GM19025 (cell line): ENCODE measurements around the gene HACD4.

ENCODE experiments used
- ATAC-seq: cut with Tn5 transposase; IDR thresholded peaks from one replicate; pipeline ENCODE4 v1.9.1; 2021; ENCODE audit warnings: mild to moderate bottlenecking, low read depth, moderate library complexity; ENCODE audit not compliant: unreplicated experiment

HACD4 gene, protein sequence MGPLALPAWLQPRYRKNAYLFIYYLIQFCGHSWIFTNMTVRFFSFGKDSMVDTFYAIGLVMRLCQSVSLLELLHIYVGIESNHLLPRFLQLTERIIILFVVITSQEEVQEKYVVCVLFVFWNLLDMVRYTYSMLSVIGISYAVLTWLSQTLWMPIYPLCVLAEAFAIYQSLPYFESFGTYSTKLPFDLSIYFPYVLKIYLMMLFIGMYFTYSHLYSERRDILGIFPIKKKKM

DNA sequence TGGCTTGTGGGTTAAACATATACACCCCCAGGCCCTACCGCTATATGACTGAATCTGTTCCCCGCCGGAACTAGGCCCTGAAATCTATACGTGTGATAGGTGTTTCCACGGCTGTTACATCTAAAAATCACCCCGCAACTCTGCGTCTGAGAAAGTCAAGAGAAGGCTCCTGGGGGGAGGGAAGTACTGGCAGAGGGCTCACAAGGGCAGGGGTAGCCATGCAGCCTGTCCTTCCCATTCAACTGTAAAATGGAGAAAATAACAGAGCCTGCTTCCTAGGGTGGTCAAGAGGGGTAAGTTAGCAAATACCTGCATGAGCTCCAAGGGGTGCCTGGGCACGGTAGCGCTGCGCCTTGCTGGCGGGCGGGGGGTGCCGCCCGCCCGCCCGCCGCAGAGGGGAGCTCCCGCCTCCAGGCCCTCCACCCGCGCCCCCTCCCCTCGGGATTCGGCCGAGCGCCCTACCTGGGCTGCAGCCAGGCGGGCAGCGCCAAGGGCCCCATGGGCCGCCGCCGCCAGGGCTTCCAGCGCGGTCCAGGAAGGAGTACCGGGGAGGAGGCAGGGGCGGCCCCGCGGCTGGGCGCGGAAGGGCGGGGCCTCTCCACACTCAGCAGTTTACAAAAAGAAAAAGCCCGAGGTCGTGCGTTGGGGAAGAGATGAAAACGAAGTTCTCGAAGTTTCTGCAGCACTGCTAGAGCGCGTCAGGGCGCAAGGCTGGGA is at the start of gene HACD4:
TSS of gene HACD4 (minus strand) at position 550 of the 717 bp plus-strand sequence. CDS start at position 500, 50 bp downstream.
- peak; percentile 74 for ATAC-seq

DNA sequence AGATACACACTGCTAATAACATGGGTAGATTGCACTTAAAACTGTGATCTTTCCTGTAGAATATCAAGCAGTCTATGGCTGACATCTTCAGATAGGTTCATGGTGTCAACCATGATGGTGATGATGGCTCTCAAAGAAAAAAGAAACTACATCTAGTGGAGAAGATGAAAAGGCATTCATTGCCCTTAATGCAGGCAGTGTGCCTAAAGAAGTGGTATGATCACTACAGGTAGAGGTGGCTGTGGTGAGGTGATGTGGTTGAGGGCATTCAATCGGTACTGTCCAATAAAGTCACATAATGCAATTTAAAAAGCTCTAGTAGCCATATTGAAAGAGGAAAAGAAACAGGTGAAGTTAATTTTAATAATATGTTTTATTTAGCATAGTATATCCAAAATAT is 49.4 kb upstream of the HACD4 start:
- no peak for ATAC-seq

GRCh38 chr9:21078702-21079101 is 47.3 kb upstream of the HACD4 start:
- no peak for ATAC-seq

- ATAC-seq: no peak
Observed at GRCh38 chr9:21077781-21078180, 46.3 kb upstream of the HACD4 start, which contains the start of gene IFNB1. IFNB1 (minus strand) TSS chr9:21077942; CDS start chr9:21077869, 73 bp downstream.

DNA sequence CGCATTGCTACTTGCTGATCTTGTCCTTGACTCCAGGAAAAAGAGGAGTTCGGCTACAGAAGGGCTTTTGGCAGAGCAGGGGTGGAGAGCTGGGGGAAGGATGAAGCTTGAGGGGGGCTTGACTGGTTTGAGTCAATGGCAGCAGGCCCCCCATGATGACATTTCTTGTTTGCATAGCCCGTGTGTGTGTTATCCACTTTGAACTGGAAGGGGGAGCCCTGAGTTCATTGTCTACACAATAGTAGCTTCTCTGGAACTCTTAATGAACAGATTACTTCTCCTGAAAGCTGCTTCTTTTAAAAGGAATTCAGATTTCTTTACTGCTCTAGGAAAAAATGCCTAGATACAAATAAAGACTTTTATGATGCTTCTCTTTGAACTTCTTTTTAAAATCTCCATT is 44.0 kb upstream of the HACD4 start:
- no peak for ATAC-seq

- no peak for ATAC-seq
Observed at GRCh38 chr9:21070906-21071305, 39.5 kb upstream of the HACD4 start.

- ATAC-seq: no peak
Observed at GRCh38 chr9:21070171-21070571, 38.7 kb upstream of the HACD4 start.

DNA sequence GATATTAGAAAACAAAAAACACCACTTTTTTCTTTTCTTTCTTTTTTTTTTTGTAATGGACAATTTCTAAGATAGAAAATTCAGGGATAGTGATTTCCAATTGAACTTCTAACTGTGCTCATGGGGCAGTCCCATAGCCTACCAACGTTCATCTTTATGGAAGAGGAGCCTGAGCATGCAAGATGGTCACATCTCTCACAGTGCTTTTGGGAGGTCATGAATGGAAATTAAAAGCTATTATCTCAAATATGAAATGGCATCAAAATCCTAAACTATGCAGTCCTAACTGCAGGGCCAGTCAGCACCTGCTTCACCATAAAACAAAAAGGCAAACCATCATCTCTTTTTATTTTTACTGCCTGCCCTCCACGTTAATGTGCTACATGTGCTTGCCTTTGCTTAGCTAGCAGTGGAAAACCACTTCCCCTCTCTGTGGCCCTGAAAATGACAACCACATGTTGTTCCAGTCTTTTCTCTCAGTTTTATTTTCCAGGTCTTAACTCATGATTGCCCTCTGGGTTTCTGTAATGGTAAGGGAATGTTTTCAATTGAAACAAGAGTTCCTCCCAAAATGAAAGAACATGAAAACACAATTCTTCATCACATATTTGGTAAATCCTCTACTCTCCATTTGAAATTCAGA is 29.6 kb upstream of the HACD4 start:
- ATAC-seq: peak; percentile 66

- no peak for ATAC-seq
Observed at GRCh38 chr9:21056931-21057330, 25.5 kb upstream of the HACD4 start.

DNA sequence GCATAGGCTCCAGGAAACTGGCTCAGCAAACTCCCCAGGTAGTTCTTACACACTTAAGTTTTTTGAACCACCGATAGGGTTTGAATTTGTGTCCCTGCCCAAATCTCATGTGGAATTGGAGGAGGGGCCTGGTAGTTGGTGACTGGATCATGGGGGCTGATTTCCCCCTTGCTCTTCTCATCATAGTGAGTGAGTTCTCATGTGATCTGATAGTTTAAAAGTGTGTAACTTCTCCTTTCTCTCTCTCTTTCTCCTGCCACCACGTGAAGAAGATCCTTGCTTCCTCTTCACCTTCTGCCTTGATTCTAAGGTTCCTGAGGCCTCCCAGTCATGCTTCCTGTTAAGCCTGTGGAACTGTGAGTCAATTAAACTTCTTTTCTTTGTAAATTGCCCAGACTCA is 22.4 kb upstream of the HACD4 start:
- ATAC-seq: no peak

GRCh38 chr9:21047281-21047691 is 15.8 kb upstream of the HACD4 start:
- no peak for ATAC-seq

- ATAC-seq: no peak
Observed at GRCh38 chr9:21043841-21044240, 12.4 kb upstream of the HACD4 start.

- no peak for ATAC-seq
Observed at GRCh38 chr9:21042466-21042865, 11.0 kb upstream of the HACD4 start.

- no peak for ATAC-seq
Observed at GRCh38 chr9:21039302-21039701, 7.9 kb upstream of the HACD4 start.

GRCh38 chr9:21037278-21037677 is 5.8 kb upstream of the HACD4 start:
- ATAC-seq: no peak

GRCh38 chr9:21031808-21032183 is 356 bp upstream of the HACD4 start:
- ATAC-seq: no peak

- ATAC-seq: peak; percentile 54
Observed at GRCh38 chr9:21030389-21031035, 928 bp downstream of the HACD4 start.

DNA sequence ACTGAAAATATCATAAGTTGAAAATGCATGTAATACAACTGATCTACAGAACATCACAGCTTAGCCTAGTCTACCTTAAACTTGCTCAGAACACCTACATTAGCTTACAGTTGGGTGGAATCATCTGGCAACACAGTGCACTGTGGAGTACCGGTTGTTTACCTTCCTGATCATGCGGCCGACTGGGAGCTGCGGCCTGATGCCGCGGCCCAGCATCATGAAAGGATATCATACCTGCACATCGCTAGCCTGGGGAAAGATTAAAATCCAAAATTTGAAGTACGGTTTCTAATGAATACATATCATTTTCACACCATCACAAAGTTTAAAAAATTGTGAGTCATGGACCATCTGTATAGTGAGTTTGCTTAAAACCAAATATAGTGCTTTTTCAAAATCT is 1.8 kb downstream of the HACD4 start:
- ATAC-seq: no peak

- no peak for ATAC-seq
Observed at GRCh38 chr9:21028466-21028865, 3.0 kb downstream of the HACD4 start.

DNA sequence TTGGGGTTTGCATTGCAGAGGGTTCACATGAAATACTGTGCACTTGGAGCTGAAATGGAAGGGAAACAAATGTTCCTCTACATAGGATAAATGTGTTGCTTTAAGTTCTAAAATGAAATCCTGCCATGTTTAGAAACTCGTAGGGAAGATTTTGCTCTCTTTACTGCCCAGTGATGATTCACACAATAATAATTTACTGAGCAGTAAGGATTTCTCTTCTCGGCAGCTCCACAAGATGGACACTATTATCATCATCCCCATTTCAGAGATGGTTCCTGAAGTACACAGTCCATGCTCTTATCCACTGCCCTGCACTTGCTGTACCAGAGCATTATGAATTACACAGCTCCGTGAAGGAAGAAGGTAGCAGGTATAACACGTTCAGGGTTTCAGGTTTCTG is 4.1 kb downstream of the HACD4 start:
- no peak for ATAC-seq

GRCh38 chr9:21023861-21024260 is 7.6 kb downstream of the HACD4 start:
- ATAC-seq: no peak
